HG03520 (cell line): Measurements from ENCODE around the gene ORM1.
"Not testable (repeated sequence)": the region's sequence is repeated elsewhere in the genome, so short reads cannot be mapped to it uniquely, and the experiment has no call there.

Experiments
- ATAC-seq: cut with Tn5 transposase; IDR thresholded peaks from one replicate; pipeline ENCODE4 v1.9.1; 2021; ENCODE audit warnings: mild to moderate bottlenecking, moderate library complexity; ENCODE audit not compliant: unreplicated experiment

Gene ORM1

DNA sequence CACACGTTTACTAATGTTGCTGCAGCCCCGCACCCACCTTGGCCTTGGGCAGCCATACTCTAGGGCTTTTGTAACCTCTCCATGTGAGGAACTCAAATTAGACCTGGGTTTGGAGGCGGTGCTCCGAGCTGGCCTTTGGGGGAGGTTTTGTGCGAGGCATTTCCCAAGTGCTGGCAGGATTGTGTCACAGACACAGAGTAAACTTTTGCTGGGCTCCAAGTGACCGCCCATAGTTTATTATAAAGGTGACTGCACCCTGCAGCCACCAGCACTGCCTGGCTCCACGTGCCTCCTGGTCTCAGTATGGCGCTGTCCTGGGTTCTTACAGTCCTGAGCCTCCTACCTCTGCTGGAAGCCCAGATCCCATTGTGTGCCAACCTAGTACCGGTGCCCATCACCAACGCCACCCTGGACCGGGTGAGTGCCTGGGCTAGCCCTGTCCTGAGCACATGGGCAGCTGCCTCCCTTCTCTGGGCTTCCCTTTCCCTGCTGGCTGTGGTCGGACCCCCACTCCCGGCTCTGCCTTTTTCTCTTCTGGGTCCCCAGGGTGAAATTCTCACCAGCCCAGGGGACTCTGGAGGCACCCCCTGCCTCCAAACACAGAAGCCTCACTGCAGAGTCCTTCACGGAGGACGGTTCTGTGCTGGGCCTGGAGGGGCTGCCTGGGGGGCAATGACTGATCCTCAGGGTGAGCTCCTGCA is at the start of gene ORM1:
ORM1 (plus strand) TSS at position 268 of the 701 bp plus-strand sequence; CDS start at position 304, 36 bp downstream.
- not testable (repeated sequence) for ATAC-seq

- ATAC-seq: no peak
Measured at GRCh38 chr9:114273461-114273881, 49.4 kb upstream of the ORM1 start.

- ATAC-seq: no peak
Measured at GRCh38 chr9:114274217-114274616, 48.7 kb upstream of the ORM1 start.

- no peak for ATAC-seq
Measured at GRCh38 chr9:114275246-114276004, 47.5 kb upstream of the ORM1 start.

DNA sequence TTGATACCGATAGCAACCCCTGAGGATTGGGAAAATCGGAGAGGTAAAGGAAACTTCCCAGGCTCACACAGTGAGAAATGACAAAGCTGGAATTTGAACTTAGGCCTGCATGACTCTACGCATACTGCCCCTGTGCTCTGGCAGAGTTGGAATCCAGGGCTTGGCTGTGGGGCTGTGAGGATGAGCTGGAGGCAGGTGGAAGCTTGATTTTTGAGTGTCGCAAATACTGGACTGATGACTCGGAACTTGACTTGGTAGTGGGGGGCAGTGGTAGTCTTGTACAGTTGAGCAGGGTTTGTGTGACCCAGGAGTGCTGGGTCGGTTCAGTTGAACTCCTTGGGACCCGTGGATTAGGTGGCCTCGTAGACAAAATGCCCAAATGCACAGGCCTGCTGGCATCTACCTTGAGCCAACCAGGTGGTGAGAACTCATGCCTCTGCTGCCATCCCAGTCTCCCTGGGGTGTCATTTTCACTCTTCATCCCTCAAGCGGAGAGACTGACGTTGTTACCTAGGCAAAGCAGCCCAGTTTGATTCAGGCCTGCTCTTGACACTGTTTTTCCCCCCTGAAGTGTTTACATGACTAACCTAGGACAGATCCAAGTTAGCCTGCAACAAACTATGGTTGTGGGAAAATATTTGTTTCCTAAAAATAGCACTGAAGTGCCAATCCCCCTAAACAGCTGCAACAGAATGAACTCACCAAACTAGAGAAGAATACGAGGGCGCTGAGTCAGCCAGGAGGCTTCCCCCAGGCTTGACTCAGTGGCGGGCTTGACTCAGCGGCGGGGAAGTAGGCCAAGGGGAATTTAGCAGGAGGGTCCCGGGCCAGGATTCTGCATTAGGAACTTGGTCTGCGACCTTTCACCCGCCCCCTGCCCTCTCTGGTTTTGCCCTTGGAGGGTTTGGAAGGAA is 45.7 kb upstream of the ORM1 start:
- ATAC-seq: no peak

DNA sequence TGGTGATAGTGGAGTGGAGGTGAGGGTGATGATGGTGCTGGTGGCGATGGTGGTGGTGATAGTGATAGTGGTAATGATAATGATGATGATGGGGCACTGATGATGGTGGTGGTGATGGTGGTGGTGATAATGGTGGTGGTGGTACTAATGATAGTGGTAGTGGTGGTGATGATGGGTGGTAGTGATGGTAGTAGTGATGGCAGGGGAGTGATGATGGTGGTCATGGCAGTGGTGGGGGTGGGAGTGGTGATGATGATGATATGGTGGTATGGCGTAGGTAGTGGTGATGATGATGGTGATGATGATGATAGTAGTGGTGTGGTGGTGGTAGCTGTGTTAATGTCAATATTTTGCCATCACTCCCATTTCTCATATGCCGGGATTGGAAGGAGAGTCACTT is 44.5 kb upstream of the ORM1 start:
- no peak for ATAC-seq

DNA sequence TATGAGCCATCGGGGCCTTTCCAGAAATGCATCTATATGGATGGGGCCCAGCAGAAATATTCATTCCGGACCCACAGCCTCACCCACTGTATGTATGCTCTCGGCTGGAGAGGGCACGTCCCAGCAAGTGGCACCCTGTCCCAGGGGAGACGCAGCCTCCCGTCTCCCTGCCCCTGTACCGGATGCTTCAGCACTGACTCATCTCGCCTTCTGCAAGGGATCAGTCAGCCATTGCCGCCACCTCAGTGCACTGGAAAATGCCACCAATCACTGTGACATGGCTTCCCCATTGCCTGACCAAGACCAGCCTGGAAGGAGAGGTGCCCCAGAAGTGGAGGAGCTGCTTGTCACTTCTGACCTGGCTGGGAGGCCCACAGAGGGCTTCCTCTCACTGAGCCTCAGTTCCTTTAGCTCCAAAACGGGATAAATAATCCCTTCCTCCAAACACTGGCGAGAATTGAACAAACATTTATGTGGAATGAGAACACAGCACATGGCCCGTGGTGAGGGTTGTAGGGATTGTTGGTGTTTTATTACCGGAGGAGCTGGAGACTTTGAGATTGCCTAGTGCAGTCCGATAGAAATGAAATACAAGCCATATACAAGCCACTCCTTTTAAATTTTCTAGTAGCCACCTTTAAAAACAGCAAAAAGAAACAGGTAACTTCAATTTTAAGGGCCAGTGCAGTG is 43.9 kb upstream of the ORM1 start:
- no peak for ATAC-seq

GRCh38 chr9:114279693-114280092 is 43.2 kb upstream of the ORM1 start:
- ATAC-seq: no peak

DNA sequence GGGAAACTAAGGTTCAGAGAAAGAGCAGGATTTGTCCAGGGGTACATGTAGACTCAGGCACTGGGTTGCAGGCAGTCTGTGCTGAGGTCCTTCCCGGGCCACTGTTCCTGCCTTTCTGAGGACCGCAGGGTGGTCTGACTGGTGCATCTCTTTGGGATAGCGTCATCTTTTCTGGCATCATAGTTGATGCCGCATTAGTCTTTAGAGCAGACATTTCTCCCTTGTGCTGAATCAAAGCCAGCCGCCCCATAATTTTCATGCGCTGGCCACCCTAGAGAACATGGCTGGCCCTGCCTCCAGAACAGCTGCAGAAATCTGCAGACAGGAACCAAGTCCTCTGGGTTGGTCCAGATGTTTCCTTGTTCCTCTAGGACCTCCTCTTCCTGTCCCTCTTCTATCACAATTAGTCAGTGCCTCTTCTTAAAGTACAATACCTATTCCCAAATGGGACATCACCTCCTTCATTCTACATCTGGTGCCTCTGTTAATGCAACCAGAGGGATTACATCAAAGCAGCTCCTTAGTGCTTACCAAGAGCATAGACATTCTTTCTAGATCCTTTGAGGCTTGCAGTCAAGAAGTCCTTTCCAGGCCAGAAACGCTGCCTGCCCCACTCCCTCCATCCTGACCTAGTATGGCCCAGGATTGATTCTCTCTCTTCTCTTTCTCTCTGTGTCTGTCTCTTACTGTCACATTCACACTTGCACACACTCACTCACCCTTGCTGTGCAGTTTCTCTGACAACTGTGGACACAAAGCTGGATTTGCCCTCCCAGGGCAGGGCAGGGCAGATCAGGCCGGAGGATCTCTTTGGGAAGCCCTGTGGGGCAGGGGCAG is 42.0 kb upstream of the ORM1 start:
- ATAC-seq: no peak

DNA sequence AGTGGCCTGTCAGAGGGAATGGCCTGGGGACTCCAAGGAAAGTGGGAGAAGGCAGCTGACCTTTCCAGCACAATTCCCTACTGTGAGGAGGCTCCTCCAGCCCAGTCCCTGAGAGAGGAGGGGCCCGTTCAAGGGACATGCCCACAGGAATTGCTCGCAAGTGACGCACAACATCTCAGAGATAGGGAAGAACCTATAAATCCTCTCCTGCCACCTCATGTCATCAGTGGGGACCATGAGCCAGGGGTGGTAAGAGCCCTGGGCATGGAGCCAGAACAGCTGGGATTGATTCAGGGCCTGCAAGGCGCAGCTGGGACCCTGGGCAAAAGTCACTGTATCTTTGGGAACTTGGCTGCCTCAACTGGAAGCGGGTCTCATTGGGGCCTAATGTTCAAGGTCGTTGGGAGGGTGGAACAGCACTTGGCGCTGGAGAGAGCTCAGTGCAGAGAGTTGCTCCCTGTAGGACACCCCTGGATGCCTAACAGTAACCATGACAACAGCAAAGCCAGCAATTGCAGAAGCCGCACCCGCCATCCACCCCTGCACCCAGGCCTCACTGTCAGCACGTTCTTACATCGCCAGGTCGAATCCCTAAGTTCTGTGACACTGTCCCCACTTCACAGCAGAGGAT is 41.3 kb upstream of the ORM1 start:
- ATAC-seq: no peak

- no peak for ATAC-seq
Measured at GRCh38 chr9:114282104-114282485, 40.8 kb upstream of the ORM1 start.

DNA sequence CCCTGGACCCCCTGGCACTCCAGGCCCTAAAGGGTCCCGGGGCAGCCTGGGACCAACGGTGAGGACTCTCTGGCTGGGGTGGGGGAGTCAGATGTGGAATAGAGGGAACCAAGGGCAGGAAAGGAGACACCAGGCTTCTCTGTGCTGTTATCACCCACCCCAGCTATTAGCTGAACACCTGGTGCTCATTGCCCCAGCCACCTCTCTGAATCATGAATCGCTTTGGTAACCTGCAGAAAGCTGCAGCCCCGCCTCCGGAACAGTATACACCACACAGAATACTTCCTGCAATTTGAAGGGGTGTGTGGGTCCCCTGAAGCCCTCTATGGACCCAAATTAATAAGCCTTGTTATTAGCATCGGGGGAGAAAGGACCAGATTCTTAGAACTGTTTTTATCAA is 40.4 kb upstream of the ORM1 start:
- ATAC-seq: no peak

DNA sequence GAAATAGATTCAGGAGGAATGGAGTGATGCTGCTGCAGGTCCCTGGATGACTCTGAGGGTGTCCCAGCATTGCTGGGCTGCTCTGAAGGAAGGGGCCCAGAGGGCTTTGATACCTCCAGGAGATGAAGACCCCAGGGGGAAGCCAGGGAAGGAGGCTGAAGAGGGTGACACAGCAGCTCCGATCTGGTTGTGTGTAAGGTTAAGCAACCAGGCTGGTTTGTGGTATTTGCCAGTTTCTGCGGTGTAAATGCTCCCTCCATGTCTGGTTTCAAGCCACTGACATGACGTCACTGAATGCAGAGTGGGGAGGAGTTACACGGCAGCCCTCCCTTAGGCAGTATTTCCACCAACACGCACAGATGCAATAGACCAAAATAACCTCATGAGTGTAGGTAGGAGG is 40.0 kb upstream of the ORM1 start:
- no peak for ATAC-seq

GRCh38 chr9:114283551-114284111 is 39.3 kb upstream of the ORM1 start:
- ATAC-seq: no peak

GRCh38 chr9:114284316-114285060 is 38.4 kb upstream of the ORM1 start:
- ATAC-seq: no peak

DNA sequence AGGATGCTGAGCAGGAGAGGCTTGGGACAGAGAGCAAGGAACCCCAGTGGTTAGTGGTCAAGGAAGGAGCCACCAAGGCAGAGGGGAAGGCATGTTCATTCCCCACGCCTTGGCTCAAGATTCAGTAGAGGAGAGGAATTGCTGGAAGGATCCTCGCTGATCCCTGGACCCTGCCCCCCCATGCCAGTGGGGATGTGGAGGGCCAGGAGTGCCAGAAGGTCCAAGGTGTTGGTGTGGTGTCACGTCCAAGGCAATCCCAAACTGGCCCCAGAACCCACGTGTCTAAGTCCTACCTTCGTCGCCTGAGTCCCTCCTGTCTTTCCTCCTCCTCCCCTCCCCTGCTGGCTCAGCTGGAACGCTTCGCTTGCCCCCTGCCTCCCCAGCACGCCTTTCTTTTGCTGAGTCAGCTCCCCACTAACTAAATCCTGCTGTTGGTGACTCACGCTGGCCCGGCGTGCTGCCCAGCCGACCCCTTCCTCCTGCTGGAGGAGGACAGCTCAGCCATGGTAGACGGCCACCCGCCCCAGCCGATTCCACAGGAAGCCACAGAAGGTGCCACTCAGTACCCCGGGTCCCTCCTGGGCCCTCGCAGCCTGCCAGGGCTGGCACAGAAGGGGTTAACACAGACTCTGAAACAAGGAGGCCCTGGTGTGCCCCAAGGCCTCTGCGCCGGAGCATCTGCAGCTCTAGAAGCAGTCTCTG is 37.6 kb upstream of the ORM1 start:
- ATAC-seq: no peak

DNA sequence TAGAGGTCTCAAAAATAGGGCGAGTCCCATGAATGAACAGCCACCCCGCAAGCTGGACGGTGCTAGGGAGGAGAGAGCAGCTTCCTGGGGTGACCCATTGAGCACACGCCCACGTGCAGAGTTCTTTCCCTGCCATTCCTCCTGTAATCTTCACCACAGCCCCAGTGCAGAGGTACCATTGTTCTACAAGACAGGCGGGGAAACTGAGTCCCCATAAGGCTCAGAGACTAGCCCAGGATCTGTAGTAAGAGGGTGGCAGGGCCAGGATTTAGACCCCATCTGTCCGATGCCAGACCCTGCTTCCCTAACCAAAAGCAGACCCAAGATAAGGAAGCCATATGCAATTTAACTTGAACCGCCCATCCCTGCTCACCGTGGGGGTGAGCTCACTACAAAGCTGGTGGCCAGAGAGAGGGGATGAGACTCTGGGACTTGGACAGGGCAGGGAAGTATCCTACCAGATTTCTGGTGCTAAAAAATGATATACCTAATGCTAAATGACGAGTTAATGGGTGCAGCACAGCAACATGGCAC is 36.7 kb upstream of the ORM1 start:
- no peak for ATAC-seq
